Neural progenitor cell (in vitro differentiated cells): Measurements from ENCODE around the gene NR1D2.

Experiments used
- EZH2 ChIP-seq: fragments of 200-600 bp; sonication (generic); IDR thresholded peaks from 2 replicates; pipeline ENCODE4 v1.6.1; 2017; ENCODE audit warnings: antibody characterized with exemption, mild to moderate bottlenecking, moderate library complexity
- EZH2phosphoT487 ChIP-seq: fragments of 200-600 bp; sonication (generic); IDR thresholded peaks from 2 replicates; pipeline ENCODE4 v1.6.1; 2017; ENCODE audit warnings: antibody characterized with exemption
- TF ChIP-seq, protein P1 (sequence below): fragments of 200-600 bp; sonication (generic); IDR thresholded peaks from 2 replicates; pipeline ENCODE4 v1.5.1; 2017; ENCODE audit warnings: antibody characterized with exemption, mild to moderate bottlenecking

DNA sequence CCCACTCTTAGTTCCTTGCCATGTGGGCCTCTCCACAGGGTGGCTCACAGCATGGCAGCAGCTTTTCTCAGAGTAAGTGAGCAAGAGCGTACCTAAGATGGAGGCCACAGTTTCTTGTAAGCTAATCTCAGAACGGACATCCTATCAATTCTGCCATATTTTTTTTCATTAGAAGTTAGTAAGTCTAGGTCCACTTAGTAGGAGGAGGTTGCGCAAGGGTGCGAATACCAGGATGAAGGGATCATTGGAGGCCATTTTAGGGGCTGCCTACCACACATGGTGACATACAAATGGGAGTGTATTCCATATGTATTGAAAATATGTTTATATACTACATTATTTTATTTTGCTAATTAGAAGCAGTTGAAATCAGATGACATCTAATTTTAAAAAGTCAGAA is 31.5 kb downstream of the NR1D2 start:
- TF ChIP-seq, protein P1, sequence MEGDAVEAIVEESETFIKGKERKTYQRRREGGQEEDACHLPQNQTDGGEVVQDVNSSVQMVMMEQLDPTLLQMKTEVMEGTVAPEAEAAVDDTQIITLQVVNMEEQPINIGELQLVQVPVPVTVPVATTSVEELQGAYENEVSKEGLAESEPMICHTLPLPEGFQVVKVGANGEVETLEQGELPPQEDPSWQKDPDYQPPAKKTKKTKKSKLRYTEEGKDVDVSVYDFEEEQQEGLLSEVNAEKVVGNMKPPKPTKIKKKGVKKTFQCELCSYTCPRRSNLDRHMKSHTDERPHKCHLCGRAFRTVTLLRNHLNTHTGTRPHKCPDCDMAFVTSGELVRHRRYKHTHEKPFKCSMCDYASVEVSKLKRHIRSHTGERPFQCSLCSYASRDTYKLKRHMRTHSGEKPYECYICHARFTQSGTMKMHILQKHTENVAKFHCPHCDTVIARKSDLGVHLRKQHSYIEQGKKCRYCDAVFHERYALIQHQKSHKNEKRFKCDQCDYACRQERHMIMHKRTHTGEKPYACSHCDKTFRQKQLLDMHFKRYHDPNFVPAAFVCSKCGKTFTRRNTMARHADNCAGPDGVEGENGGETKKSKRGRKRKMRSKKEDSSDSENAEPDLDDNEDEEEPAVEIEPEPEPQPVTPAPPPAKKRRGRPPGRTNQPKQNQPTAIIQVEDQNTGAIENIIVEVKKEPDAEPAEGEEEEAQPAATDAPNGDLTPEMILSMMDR = no peak
- no peak for TF ChIP-seq EZH2
- TF ChIP-seq EZH2phosphoT487 = no peak
